Activated T-cell treated with anti-CD3 and anti-CD28 coated beads for 1 hour (primary cell): ENCODE data around the gene SMIM11.
"Not testable (repeated sequence)": the region's sequence is repeated elsewhere in the genome, so short reads cannot be mapped to it uniquely, and the experiment has no call there.

Experiments
- DNase-seq: peaks from one replicate; pipeline ENCODE4 v3.0.0-alpha.2; 2020; ENCODE audit warnings: low read depth

Gene SMIM11

DNA sequence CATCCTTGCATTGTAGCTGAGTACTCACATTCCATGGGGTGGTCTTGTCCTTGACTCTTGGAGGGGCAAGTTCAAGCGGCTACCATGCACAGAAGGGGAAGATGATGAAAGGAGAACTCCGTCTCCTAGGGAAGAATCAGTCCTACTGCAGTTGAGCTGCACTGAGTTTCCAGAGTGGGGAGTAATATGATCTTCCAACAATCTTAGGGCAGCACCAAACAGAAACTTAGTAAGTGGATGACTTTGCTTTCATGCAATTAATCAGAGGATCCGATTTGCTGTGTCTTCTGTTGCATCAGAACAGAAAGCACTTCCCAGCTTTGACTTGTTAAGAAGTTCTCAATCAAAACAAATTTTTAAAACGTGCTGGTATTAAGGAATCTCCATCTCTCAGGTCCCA lies 48.5 kb downstream of the SMIM11 start, which contains the start of gene SMIM34:
TSS of gene SMIM34 (minus strand) at position 147 of the 400 bp plus-strand sequence. CDS start at position 35, 112 bp downstream.
- not testable (repeated sequence) for DNase-seq

DNA sequence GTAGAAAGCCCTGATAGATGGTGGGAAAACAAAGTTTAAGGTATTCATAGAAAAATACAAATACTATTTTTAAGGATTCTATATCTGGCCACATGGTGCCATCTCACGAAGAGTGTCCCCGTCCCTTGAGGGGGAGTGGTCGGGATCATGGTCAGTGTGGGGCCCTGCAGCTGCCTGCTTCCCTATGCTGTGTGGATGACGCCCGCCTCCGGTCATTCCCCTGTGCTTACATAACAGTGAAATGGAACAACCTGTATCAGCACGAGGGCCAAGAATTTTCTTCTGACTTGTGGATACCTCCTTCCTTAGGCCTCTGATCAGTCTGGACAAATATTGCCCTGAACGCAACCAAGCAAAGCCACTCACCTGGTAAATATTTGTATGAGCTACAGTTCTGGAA lies 52.0 kb downstream of the SMIM11 start:
- DNase-seq = not testable (repeated sequence)

DNA sequence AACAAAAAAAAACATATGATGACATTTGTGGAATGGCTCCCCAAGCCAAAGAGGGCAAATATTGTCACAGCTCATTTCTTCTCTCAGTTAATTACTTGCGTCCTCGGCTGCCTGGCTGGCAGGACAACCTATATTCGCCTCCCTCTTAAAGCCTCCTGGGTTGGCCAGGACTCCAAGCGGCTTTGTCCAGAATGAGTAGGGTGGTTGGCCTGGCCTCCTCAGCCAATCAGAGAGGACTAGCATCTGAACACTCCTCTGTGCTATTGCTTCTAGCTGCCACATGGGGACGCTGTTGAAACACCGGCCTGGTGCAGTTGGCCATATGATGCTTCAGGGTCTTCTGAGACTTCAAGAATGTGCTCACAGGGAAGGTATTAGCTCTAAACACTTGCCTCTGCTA lies 53.1 kb downstream of the SMIM11 start:
- DNase-seq = not testable (repeated sequence)

DNA sequence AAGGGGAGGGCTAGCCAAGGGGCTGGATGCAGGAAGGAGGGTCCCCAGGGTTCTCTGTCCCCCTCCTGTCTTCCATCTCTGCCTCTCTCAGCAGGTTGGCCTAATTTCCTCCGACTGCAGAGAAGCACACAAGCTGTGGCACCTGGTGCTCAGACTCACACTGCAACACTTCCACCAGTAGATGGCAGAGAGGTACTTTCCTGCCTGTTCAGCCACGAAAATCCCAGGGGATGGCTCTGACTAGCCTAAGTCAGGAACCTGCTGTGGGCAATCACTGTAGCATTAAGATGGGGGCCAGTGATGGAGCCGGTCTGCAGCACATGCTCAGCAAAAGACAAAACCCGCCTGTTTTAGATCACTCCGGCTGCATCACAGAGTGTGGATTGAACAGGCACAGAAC lies 54.4 kb downstream of the SMIM11 start:
- not testable (repeated sequence) for DNase-seq
